GM13976 (cell line): Measurements from ENCODE around the gene RCAN2.

Experiments
- DNase-seq: peaks from one replicate; pipeline ENCODE4 v3.0.0; 2012; ENCODE audit warnings: low spot score
- CTCF ChIP-seq: IDR thresholded peaks from 2 replicates; pipeline ENCODE4 v1.5.1; 2012; ENCODE audit warnings: borderline replicate concordance, mild to moderate bottlenecking; ENCODE audit not compliant: insufficient read depth; ENCODE audit errors: extremely low read depth, missing control alignments, control extremely low read depth
- in situ Hi-C: fragments of 300-500 bp; cut with MboI; formaldehyde crosslinking; loops from one replicate; pipeline ENCODE4 v1.12.0; 2022; ENCODE audit warnings: low sequenced_read_pairs, mixed read lengths, inconsistent platforms; ENCODE audit not compliant: unreplicated experiment

Gene RCAN2

GRCh38 chr6:46172176-46172575 is 319.1 kb downstream of the RCAN2 start:
- no peak for TF ChIP-seq CTCF
- in situ Hi-C loops = no loop called here
- no peak for DNase-seq
